GM15510 (cell line): Measurements from ENCODE around the gene PSMD8.

ENCODE experiments used
- POLR2A ChIP-seq: IDR thresholded peaks from 3 replicates; pipeline ENCODE4 v1.6.1; 2011; ENCODE audit warnings: borderline replicate concordance; ENCODE audit not compliant: insufficient read length; ENCODE audit errors: extremely low read depth

Gene PSMD8

GRCh38 chr19:38374332-38375097 lies at the start of gene PSMD8:
Gene PSMD8, plus strand, starts transcription at chr19:38374571. Its CDS starts 31 bp downstream, at chr19:38374602.
- peak; percentile 98 for TF ChIP-seq POLR2A

GRCh38 chr19:38326591-38326990 lies 47.8 kb upstream of the PSMD8 start:
- TF ChIP-seq POLR2A, result no peak

- no peak for TF ChIP-seq POLR2A
These were observed 44.7 kb upstream of the PSMD8 start for GRCh38 chr19:38329651-38330050.

GRCh38 chr19:38331728-38332127 lies 42.6 kb upstream of the PSMD8 start:
- TF ChIP-seq POLR2A, result no peak

GRCh38 chr19:38333245-38333644 lies 41.1 kb upstream of the PSMD8 start:
- TF ChIP-seq POLR2A, result no peak

- peak; percentile 8 for TF ChIP-seq POLR2A
These were observed 38.3 kb upstream of the PSMD8 start for GRCh38 chr19:38335949-38336637.

GRCh38 chr19:38336638-38337359 lies 37.6 kb upstream of the PSMD8 start:
- peak; percentile 32 for TF ChIP-seq POLR2A

GRCh38 chr19:38337360-38337653 lies 37.1 kb upstream of the PSMD8 start:
- no peak for TF ChIP-seq POLR2A

- TF ChIP-seq POLR2A, result no peak
These were observed 33.4 kb upstream of the PSMD8 start for GRCh38 chr19:38340927-38341326.

- no peak for TF ChIP-seq POLR2A
These were observed 27.5 kb upstream of the PSMD8 start for GRCh38 chr19:38346837-38347236.

- no peak for TF ChIP-seq POLR2A
These were observed 23.5 kb upstream of the PSMD8 start for GRCh38 chr19:38350883-38351282.

- no peak for TF ChIP-seq POLR2A
These were observed 22.4 kb upstream of the PSMD8 start for GRCh38 chr19:38351865-38352395.

- TF ChIP-seq POLR2A, result no peak
These were observed 21.8 kb upstream of the PSMD8 start for GRCh38 chr19:38352611-38353010.

GRCh38 chr19:38355728-38356725 lies 18.3 kb upstream of the PSMD8 start:
- TF ChIP-seq POLR2A, result no peak
